ENCODE measurements around the gene CAMSAP1. TPM values are rescaled to one million over a fixed set of nuclear protein-coding genes. Genes with fewer than 3 reads are reported as not detected.

CAMSAP1 gene
- total RNA-seq, 1 donor from 2014 or later: 35.5 TPM

DNA sequence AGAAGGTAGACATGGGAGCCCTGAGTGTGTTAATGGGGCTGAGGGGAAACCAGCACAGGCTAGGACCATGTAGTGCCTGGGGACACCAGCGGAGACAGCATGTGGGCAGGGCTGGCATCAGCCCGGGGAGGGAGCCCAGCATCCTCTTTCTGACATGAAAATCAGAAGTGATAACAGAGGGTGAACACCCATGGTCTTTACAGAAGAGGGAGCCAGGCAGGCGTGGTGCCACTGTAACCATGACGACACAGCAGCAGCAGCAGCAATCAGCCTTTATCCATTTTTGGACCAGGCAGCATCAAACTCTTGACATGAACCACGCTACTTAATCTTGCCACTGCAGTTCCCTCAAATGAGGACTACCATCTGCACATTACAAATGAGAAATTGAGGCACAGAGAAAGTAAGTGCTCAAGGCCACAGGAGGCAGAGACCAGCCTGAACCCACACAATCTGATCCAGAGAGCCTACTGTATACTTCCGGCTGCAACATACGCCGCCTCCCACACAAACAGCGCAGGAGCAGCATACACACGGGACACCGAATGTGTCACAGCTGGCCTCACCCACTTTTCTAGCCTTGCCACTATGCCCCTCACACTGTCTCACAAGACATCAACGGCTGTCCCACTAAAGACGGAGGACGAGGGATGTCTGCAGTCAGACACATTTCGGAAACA, 23.8 kb downstream of the CAMSAP1 start:
- no peak for TF ChIP-seq CTCF (IDR thresholded peaks at IDR 0.05)
- DNase-seq (ENCODE audit: low spot score): no peak
- no peaks in the 10 kb centered on the region for H3K9me3 Mint-ChIP-seq (ENCODE audit: low read depth)
- H3K27ac Mint-ChIP-seq (ENCODE audit: unreplicated experiment): peak overlapping the region; percentile 74
- no peak overlapping the region for H3K4me3 Mint-ChIP-seq (ENCODE audit: unreplicated experiment)
- no peaks in the 10 kb centered on the region for H3K27me3 Mint-ChIP-seq (ENCODE audit: low read depth)
- H3K4me1 Mint-ChIP-seq (ENCODE audit: low read depth): peaks cover 59% of the 10 kb centered on the region
- peaks cover 1% of the 10 kb centered on the region for H3K36me3 Mint-ChIP-seq (ENCODE audit: low read depth)

DNA sequence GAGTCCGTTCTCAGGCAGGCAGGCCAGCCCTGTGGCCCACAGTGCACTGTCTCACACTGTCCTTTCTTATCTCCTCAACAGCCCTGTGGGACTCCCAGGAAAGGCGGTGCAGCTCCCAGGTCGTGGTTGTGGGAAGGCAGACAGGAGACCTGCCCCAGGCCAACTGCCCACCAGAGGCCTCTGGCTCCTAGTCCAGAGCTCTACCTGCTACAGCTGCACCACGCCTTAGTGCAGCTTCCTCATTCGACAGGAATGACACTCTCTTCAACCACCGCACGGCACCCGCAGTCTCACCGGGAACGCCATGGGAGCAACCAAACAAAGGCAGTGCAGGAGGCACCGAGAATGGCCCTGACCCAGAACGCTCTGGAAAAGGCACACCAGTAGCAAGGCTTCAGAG, 25.3 kb downstream of the CAMSAP1 start:
- Mint-ChIP-seq H3K9me3 (ENCODE audit: low read depth) (no peaks in the 10 kb centered on the region), H3K4me3 (ENCODE audit: unreplicated experiment) (no peak overlapping the region)

GRCh38 chr9:135880438-135880837, 26.9 kb downstream of the CAMSAP1 start:
- no peaks in the 10 kb centered on the region for H3K9me3 Mint-ChIP-seq (ENCODE audit: low read depth)
- peaks cover 1% of the 10 kb centered on the region for H3K36me3 Mint-ChIP-seq (ENCODE audit: low read depth)
- no peak overlapping the region for H3K27ac Mint-ChIP-seq (ENCODE audit: unreplicated experiment)
- no peak overlapping the region for H3K4me3 Mint-ChIP-seq (ENCODE audit: unreplicated experiment)
- peaks cover 41% of the 10 kb centered on the region for H3K4me1 Mint-ChIP-seq (ENCODE audit: low read depth)
- TF ChIP-seq CTCF (IDR thresholded peaks at IDR 0.05): no peak
- no peaks in the 10 kb centered on the region for H3K27me3 Mint-ChIP-seq (ENCODE audit: low read depth)
- no peak for DNase-seq (ENCODE audit: low spot score)

More for the DNA sequence above, 25.3 kb downstream of the CAMSAP1 start:
- Mint-ChIP-seq H3K27me3 (ENCODE audit: low read depth) (no peaks in the 10 kb centered on the region), H3K36me3 (ENCODE audit: low read depth) (peaks cover 1% of the 10 kb centered on the region), H3K4me1 (ENCODE audit: low read depth) (peaks cover 57% of the 10 kb centered on the region), H3K27ac (ENCODE audit: unreplicated experiment) (no peak overlapping the region)
- DNase-seq (ENCODE audit: low spot score): no peak
- no peak for TF ChIP-seq CTCF (IDR thresholded peaks at IDR 0.05)

- TF ChIP-seq CTCF (IDR thresholded peaks at IDR 0.05): no peak
- H3K27ac Mint-ChIP-seq (ENCODE audit: unreplicated experiment): peak overlapping the region; percentile 7
- peaks cover 1% of the 10 kb centered on the region for H3K36me3 Mint-ChIP-seq (ENCODE audit: low read depth)
- no peak overlapping the region for H3K4me3 Mint-ChIP-seq (ENCODE audit: unreplicated experiment)
- no peaks in the 10 kb centered on the region for H3K9me3 Mint-ChIP-seq (ENCODE audit: low read depth)
- DNase-seq (ENCODE audit: low spot score): no peak
- no peaks in the 10 kb centered on the region for H3K27me3 Mint-ChIP-seq (ENCODE audit: low read depth)
- peaks cover 33% of the 10 kb centered on the region for H3K4me1 Mint-ChIP-seq (ENCODE audit: low read depth)
These were observed 27.7 kb downstream of the CAMSAP1 start for GRCh38 chr9:135879619-135880018.

- DNase-seq (ENCODE audit: low spot score): no peak
- Mint-ChIP-seq H3K27me3 (ENCODE audit: low read depth) (no peaks in the 10 kb centered on the region), H3K4me3 (ENCODE audit: unreplicated experiment) (no peak overlapping the region), H3K36me3 (ENCODE audit: low read depth) (peaks cover 1% of the 10 kb centered on the region), H3K27ac (ENCODE audit: unreplicated experiment) (peak overlapping the region; percentile 13), H3K4me1 (ENCODE audit: low read depth) (peaks cover 29% of the 10 kb centered on the region), H3K9me3 (ENCODE audit: low read depth) (no peaks in the 10 kb centered on the region)
- no peak for TF ChIP-seq CTCF (IDR thresholded peaks at IDR 0.05)
These were observed 28.1 kb downstream of the CAMSAP1 start for GRCh38 chr9:135879237-135879601.
